Spleen (tissue), 7 donors: ENCODE data around the gene GATA2.

Source experiments
- POLR2A ChIP-seq, 3 donors: fragments of 450-650 bp; IDR thresholded peaks; one replicate each; pipeline ENCODE4 v1.5.1; 2017; ENCODE audit warnings: antibody characterized with exemption in 3 of 3, mild to moderate bottlenecking in 1 of 3
- POLR2AphosphoS5 ChIP-seq, 3 donors: sonication (generic); formaldehyde crosslinking; IDR thresholded peaks; one replicate each; pipeline ENCODE4 v1.5.1; 2017; ENCODE audit warnings: antibody characterized with exemption in 3 of 3
- TF ChIP-seq, protein P1 (sequence below), 11 experiments: fragments of 200-600 bp in 7 of 11; fragments of 450-650 bp in 4 of 11; sonication (generic) in 4 of 11; IDR thresholded peaks in 8 of 11; conservative IDR thresholded peaks in 3 of 11; 1 replicate in 7 of 11; 2 replicates in 4 of 11; pipeline versions ENCODE4 v1.4.0 to v1.8.0; 2016 to 2021; ENCODE audit warnings: antibody characterized with exemption in 11 of 11, inconsistent platforms in 4 of 11, mild to moderate bottlenecking in 1 of 11
- donor health status: DM: no; HTN: no; CAD: no; lungs with moderate emphysema.
- donor health status: DM: no; HTN: no; CAD: no.
- donor health status: DM: no; HTN: no; CAD: no.

DNA sequence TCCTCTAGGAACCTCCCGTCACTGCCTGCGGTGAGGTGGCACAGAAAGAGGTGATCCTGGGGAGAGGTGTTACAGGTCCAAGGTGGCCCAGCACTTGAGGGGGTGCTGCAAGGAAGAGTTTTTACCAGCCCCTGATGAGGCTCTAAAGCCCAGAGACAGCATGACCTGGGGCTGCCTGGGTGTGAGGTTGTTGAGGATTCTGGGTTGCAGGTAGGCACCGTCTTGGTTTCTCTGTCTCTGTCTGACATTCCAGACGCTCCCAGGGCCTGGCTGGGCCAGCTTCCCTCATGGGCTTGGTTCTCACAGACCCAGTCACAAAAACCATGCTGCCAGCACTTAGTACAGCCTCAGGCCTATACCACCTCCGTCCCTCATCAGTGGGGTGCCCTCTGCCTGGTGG, 57.4 kb downstream of the GATA2 start:
- TF ChIP-seq, protein P1, sequence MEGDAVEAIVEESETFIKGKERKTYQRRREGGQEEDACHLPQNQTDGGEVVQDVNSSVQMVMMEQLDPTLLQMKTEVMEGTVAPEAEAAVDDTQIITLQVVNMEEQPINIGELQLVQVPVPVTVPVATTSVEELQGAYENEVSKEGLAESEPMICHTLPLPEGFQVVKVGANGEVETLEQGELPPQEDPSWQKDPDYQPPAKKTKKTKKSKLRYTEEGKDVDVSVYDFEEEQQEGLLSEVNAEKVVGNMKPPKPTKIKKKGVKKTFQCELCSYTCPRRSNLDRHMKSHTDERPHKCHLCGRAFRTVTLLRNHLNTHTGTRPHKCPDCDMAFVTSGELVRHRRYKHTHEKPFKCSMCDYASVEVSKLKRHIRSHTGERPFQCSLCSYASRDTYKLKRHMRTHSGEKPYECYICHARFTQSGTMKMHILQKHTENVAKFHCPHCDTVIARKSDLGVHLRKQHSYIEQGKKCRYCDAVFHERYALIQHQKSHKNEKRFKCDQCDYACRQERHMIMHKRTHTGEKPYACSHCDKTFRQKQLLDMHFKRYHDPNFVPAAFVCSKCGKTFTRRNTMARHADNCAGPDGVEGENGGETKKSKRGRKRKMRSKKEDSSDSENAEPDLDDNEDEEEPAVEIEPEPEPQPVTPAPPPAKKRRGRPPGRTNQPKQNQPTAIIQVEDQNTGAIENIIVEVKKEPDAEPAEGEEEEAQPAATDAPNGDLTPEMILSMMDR (IDR thresholded peaks at IDR 0.05 in 8 of 11, conservative IDR thresholded peaks at IDR 0.05 in 3 of 11), result no peak
- TF ChIP-seq POLR2AphosphoS5 (IDR thresholded peaks at IDR 0.05) (no peak), POLR2A (IDR thresholded peaks at IDR 0.05) (no peak)
